SH-SY5Y (cell line): ENCODE results near the gene GHR.

Experiments
- GATA2 ChIP-seq: IDR thresholded peaks from 2 replicates; pipeline ENCODE4 v1.6.1; 2011; ENCODE audit warnings: mild to moderate bottlenecking, low read depth, low read length
- GATA3 ChIP-seq: IDR thresholded peaks from 2 replicates; pipeline ENCODE4 v1.6.1; 2011; ENCODE audit warnings: low read depth, mild to moderate bottlenecking, low read length, moderate library complexity

Gene GHR

DNA sequence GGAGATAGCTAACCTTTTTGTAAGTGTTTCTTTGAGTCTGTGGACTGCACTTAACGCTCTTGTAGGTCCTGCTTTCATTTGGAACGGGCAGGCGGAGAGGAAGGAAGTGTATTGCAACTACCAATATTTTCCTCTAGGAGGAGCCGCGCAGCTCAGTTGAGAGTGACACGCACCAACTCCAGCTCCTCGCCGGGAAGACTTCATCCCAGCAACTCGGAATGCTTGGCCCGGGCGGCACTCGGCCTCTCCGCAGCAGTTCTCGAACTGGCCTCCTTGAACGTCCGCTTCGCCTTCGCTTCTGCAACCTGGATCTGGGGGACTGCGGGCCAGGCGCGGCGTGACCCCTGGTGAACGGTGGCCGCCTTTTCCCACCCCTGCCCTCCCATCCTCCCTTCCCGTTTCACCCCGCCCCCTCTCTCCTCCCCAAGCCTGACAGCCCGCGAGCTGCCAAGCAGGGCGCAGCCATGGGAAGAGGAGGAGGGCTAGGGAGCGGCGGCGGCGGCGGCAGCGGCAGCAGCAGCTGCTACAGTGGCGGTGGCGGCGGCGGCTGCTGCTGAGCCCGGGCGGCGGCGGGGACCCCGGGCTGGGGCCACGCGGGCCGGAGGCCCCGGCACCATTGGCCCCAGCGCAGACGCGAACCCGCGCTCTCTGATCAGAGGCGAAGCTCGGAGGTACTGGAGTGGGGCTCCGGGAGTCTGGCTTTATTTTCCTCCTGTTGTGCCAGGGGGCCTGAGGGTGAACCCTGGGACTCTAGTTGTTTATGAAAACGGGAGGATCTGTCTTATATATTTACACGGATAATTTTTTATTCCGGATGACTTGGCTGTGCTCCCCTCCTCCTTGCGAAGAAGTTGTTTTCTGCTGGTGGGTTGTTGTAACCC is at the start of gene GHR:
GHR (plus strand) TSS at position 155 of the 881 bp plus-strand sequence. CDS start 142,436 bp downstream, outside the sequence.
- no peak for TF ChIP-seq GATA3

DNA sequence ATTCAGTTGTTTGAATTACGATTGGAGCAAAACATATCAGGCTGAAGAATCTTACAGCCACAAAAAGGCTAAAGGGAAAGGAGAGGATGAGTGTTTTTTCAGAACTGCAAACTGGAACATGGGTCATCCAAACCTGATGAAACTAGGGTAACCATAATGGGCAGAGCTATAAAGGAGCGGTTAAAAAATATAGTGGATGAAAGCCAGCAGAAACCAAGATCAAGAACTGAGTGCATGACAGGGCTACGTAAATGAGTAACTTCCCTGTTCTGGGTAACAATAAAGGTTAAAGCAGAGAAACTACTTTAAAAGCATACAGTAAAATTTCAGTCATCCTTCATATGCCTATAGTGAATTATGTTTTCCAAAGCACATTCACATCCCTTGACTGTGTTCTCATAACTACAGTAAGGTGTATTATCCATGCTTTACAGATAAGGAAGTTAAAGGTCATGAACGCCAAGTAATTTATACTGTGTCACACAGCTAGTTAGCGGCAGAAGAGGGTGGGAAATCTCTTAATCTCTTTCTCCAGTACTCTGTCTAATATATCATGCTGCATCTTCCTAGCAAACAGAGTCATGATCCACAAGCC is 48.5 kb upstream of the GHR start:
- TF ChIP-seq GATA2: no peak
- no peak for TF ChIP-seq GATA3

DNA sequence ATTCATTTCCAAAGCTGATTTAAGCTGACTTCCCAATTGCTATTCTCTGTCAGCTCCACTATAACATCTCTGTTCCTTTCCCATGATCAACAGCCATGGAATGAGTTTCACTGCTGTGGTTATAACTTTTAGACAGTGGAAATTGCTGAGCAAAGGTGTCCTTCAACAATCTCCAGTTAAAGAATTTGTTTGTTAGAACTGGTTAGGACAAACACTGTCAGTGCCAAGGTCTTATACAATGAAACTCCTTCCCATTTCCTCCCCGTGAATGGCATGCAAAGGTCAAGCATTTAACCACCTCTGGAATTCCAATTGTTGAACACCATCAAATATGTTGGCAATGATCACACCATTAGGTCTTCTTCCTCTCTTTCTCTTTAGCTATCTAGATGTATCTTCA is 45.7 kb upstream of the GHR start:
- TF ChIP-seq GATA2: no peak
- TF ChIP-seq GATA3: no peak

DNA sequence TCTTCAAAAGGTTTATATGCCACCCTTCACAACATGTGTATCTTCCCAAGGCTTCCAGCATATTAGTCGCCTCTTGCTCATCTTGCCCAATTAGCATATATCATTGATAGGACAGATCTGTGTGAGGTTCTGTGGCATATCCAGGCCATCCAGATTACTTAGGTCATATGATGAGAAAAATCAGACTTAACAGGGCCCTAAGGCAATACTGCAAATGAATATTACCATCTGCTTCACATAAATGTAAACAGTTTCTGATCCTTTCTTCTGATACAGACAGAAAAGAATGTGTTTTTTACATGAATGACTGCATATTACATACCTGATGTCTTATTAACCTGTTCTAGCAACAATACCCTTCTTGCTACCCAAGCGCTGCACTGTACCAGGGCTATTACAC is 41.3 kb upstream of the GHR start:
- TF ChIP-seq GATA2 (no peak), GATA3 (no peak)

DNA sequence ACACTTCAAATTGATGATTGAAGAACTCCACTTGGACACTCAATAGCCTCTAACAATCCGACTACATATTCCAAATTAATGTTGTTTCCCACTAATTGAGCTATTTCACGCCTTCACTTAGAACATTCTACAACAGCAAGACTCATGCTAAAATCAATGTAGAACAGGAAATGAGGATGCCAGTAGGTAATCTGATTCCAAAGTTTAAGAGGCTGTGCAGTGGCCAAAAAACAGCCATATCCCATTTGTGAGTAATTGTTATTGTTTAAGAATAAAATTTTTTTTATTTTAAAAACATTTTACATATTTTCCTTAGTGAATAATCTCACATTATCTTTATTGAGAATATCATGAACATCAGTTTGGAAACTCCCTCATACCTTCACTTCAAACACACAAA is 35.7 kb upstream of the GHR start:
- no peak for TF ChIP-seq GATA2
- no peak for TF ChIP-seq GATA3

DNA sequence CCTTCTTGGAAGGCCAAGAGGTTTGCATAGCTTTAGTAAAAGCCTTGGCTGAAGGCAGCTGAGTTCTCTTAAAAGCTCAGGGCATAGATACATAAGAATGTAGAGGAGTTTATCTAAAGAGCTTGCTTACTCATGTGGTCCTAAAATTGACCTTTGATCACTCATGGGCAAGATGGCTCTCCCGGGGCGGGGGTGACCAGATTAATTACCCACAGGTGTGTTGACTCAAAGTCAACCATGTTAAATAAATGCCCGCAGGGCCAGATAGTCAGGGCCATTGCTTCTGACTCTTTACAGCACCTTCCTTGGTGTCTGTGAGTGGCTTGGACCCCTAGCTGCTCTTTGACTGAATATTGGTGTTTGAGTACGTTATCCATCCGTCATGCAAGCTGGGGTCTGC is 33.1 kb upstream of the GHR start:
- TF ChIP-seq GATA2: no peak
- TF ChIP-seq GATA3: no peak

DNA sequence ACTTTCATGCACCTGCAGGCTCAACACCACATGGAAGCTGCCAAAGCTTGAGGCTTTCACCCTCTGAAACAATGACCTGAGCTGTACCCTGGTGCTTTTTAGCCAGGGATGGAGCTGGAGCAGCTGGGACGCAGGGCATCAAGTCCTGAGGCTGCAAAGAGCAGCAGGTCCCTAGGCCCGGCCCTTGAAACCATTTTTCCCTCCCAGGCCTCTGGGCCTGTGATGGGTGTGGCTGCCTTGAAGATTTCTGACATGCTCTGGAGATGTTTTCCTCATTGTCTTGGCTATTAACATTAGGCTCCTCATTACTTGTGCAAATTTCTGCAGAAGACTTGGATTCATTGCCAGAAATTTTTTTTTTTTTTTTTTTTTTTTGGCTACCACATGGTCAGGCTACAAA is 30.3 kb upstream of the GHR start:
- TF ChIP-seq GATA3 (no peak), GATA2 (no peak)

DNA sequence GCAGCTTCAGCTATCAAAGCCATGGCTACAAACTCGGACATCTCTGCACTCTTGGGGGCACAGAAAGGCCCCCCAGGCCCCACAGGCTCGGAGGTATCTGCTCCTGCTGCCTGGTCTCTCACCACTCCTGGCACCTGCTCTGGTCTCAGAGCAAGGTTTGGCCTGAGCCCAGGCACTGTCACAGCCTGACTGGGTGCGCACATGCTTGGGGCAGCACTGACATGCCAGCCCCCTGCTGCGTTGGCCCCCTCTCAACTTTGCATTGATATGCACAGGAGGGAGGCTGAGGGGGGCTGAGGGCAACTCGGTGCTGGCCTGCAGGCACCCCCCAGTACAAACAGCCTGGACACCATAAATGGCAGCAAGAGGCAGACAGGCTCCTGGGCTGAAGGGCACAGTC is 27.1 kb upstream of the GHR start:
- TF ChIP-seq GATA3 (no peak), GATA2 (no peak)

DNA sequence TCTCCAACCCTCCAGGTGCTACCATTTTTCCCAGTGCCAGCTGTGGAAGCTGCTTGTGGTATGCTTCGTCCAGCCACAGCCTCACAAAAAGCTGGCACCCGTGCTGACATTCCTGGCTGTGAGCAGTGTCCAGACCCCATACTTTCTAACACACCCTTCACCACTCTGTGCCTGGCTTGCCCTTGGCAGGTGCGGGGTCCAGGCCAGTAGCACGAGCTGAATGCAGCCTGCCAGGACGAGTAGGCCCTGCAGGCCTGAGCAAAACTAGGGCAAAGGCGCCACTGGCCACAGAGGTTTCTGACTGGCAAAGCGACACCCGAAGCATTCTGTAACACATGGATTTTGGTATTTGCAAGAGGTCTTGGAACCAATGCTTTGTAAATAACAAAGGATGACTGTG is 26.0 kb upstream of the GHR start:
- TF ChIP-seq GATA3 (no peak), GATA2 (no peak)

DNA sequence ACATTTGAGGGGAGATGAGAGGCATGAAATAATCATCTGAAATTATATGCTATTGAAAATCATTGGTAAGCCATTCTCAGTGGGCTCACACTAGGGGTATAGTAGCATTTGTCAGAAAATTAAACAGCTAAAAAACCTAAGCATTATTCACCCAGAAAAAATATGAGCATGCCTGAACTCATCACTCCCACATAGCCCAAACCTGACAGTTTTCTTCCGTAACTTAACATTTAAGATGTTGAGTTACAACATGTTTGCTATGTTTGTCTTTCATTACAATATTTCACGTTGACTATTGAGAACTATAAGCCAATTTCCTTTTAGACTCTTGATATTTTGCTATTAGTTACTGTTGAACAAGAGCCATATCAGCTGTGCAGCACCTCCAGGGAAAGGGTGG is 23.5 kb upstream of the GHR start:
- TF ChIP-seq GATA3: no peak
- no peak for TF ChIP-seq GATA2

DNA sequence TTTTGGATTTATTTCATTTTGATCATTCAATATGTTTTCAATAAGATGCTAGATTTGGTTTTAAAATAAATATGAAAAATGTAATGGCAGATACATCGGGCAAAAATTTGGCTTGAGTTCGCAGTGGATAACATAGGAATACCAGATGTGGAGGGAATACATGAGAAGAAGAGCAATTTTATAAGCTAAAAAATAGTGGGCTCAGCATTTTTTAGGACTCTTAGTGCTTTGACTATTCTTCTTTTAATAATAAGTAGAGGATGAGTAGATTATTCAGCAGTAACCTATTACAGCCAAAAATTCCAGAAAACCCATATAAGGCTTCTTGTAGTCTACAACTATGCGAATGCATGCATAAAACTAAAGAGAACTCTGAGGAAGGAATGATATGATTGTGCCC is 22.8 kb upstream of the GHR start:
- TF ChIP-seq GATA2: no peak
- TF ChIP-seq GATA3: no peak

DNA sequence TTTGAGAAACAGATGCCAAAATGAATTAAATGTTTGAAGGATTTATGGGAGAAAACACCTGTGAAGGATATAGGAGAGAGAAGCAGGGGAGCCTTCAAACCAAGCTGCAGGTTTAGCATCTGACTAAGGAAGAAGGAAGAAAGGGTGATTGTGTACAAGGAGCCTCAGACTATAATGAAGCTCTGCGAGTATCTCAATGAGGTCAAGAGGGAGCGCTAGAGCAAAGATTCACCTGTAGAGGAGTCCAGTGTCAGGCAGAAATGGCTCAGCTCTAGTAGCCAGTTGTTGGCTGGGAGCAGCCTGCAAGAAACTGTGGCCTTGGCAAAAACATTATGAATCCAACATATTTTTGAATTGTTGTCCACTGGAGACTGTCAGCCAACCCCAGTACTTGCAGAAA is 20.0 kb upstream of the GHR start:
- TF ChIP-seq GATA3: no peak
- no peak for TF ChIP-seq GATA2

DNA sequence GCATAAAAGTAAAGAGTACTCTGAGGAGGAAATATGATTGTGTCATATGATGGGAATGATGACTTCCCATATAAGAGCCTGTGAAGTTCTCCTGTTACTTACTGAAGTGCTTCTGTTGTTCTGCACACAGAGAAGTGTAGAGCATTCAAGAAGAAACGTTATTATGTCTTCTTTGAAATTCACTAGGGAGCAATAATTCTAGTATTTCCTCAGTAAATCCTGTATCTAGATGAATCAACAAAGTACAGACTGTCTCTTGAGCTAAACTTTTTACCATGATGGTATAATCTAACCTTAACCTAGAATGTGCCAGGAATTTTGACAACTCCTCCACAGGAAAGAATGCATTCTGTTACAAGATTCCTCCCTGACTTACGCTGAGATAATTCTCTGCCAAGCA is 18.9 kb upstream of the GHR start:
- no peak for TF ChIP-seq GATA3
- TF ChIP-seq GATA2: no peak

DNA sequence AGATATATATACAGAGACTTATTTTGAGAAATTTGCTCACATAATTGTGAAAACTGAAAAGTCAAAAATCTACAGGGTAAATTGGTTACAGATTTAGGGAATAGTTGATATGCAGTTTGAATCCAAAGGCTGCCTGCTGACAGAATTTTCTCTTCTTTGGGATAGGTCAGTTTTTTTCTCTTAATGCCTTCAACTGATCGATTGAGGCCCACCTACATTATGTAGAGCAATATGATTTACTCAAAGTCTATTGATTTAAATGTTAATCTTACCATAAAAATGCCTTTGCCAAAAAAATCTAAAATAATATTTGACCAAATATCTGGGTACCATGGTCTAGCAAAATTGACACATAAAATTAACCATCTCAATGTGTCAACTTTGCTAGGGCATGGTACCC is 3.9 kb upstream of the GHR start:
- no peak for TF ChIP-seq GATA3
- TF ChIP-seq GATA2: no peak

DNA sequence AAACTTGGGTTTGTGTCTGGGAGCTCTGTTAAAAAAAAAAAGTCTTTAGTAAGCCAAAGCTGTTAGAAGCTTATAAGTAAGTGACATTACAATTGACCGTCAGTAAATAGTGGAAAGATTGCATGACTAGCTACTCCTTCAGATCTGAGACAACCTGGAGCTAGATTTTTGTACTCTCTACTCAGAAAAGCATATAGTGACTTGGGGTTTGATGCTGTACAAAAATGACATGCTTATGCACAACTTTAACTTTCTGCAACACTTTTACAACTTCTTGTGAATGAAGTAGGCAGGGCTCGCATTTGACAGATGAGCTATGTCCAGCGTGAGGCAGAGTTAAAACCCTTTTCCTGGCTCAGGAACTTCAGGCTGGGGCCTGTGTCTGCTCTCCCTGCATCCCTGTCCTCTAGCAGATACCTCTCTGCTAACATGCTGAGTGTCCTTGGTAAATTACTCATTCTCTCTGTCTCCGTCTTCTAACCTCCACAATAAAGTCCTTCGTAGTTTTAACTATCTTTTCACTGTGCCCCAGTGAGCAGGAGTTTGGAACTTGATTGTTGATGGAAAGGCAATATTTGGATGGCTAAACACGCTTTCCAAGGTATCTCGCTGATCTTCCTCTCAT is 471 bp upstream of the GHR start:
- TF ChIP-seq GATA2 (no peak), GATA3 (no peak)
